Adrenal gland (tissue), 5 donors: ENCODE data around the gene METTL14.

ENCODE experiments used
- CTCF ChIP-seq, 6 experiments: fragments of 450-650 bp in 4 of 6; fragments of 200-600 bp in 2 of 6; sonication (generic) in 1 of 6; IDR thresholded peaks; 1 replicate in 5 of 6; 2 replicates in 1 of 6; pipeline versions ENCODE4 v1.5.1 to v1.8.0; 2016 to 2021; ENCODE audit warnings: antibody characterized with exemption in 6 of 6, mild to moderate bottlenecking in 2 of 6, moderate library complexity in 1 of 6
- POLR2A ChIP-seq, 2 donors: fragments of 450-650 bp; IDR thresholded peaks; one replicate each; pipeline ENCODE4 v1.6.1; 2017; ENCODE audit warnings: antibody characterized with exemption in 2 of 2, mild to moderate bottlenecking in 2 of 2, moderate library complexity in 1 of 2
- donor health status: DM: no; HTN: no; CAD: no.

- no peak for TF ChIP-seq CTCF (IDR thresholded peaks at IDR 0.05)
- no peak for TF ChIP-seq POLR2A (IDR thresholded peaks at IDR 0.05)
These were observed 61.2 kb downstream of the METTL14 start for GRCh38 chr4:118746251-118746919.
